ENCODE measurements around the gene EBI3.

DNA sequence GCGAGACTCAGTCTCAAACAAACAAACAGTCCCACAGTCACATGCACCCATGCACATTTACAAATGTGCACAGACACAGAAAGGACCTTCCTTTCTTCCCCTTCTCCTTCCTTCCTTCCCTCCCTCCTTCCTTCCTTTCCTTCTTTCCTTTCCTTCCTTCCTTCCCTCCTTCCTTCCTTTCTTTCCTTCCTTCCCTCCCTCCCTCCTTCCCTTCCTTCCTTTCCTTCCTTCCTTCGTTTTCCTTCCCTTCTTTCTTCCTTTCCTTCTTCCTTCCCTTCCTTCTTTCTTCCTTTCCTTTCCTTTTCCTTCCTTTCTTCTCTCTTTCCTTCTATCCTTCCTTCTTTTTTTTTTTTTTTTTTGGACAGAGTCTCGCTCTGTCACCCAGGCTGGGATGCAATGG is 16.2 kb upstream of the EBI3 start:
- TF ChIP-seq, protein P1, sequence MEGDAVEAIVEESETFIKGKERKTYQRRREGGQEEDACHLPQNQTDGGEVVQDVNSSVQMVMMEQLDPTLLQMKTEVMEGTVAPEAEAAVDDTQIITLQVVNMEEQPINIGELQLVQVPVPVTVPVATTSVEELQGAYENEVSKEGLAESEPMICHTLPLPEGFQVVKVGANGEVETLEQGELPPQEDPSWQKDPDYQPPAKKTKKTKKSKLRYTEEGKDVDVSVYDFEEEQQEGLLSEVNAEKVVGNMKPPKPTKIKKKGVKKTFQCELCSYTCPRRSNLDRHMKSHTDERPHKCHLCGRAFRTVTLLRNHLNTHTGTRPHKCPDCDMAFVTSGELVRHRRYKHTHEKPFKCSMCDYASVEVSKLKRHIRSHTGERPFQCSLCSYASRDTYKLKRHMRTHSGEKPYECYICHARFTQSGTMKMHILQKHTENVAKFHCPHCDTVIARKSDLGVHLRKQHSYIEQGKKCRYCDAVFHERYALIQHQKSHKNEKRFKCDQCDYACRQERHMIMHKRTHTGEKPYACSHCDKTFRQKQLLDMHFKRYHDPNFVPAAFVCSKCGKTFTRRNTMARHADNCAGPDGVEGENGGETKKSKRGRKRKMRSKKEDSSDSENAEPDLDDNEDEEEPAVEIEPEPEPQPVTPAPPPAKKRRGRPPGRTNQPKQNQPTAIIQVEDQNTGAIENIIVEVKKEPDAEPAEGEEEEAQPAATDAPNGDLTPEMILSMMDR (IDR thresholded peaks at IDR 0.05) = no peak
- TF ChIP-seq POLR2AphosphoS5 (IDR thresholded peaks at IDR 0.05) (no peak), EP300 (IDR thresholded peaks at IDR 0.05; ENCODE audit: low read depth) (no peak)
